CD4-positive, alpha-beta T cell treated with Interleukin-17A for 4 hours (primary cell): Measurements from ENCODE around the gene APIP.

Experiments used
- DNase-seq: peaks from one replicate; pipeline ENCODE4 v3.0.0-alpha.2; 2020; ENCODE audit warnings: mixed read lengths

The APIP gene

GRCh38 chr11:34836958-34837856, 79.0 kb downstream of the APIP start:
- no peak for DNase-seq

- no peak for DNase-seq
These were observed 82.6 kb downstream of the APIP start for GRCh38 chr11:34833602-34834001.
